ENCODE measurements around the gene GRAP2. TPM values are rescaled to one million over a fixed set of nuclear protein-coding genes. Genes with fewer than 3 reads are reported as not detected.

Gene GRAP2
- total and polyA plus RNA-seq, 10 of the 15 experiments (the other 5 are each of a cell fraction or from before 2014, with no cell fraction given): 3.3 to 79.1 (median 59.6) TPM

- 97% methylated on average over 13 of the region's 14 CpGs for WGBS (ENCODE audit: insufficient coverage, insufficient replicate concordance, low lambda C conversion rate, missing lambda C conversion rate)
- Histone ChIP-seq H3K4me3 (peak within 1 kb of the TSS; percentile 33; the same call in 1 of the 2 replicates), H3K9me3 (replicated peaks; ENCODE audit: control insufficient read depth, insufficient read depth, low read length) (peaks cover 6% of the 10 kb centered on the region; the same call in 2 of the 3 replicates), H3K27ac (ENCODE audit: control insufficient read depth, insufficient read depth) (no peak within 1 kb of the TSS; the same call in 1 of the 2 replicates), H3K27me3 (replicated peaks in 1 of 2; ENCODE audit: control insufficient read depth in 2 of 2, insufficient read depth in 2 of 2, low read length in 1 of 2) (no peaks in the 10 kb centered on the region), H3K79me2 (ENCODE audit: control insufficient read depth, insufficient read depth, low read length) (0 out of 2 replicates have a peak, but pooled peaks cover 2% of the 10 kb centered on the region), H4K20me1 (ENCODE audit: control insufficient read depth, insufficient read depth) (peaks cover 7% of the 10 kb centered on the region; the same call in 1 of the 2 replicates), H2AFZ (ENCODE audit: control insufficient read depth, low read depth, low read length) (no peak within 1 kb of the TSS), H3K9ac (ENCODE audit: control insufficient read depth, insufficient read depth, low read length) (no peak within 1 kb of the TSS), H3K4me1 (ENCODE audit: control insufficient read depth, insufficient read depth, low read length) (peaks cover 50% of the 10 kb centered on the region), H3K4me2 (ENCODE audit: control insufficient read depth, insufficient read depth) (peak within 1 kb of the TSS; percentile 52), H3K36me3 (ENCODE audit: control insufficient read depth in 2 of 2, insufficient read depth in 2 of 2, low read length in 1 of 2) (peaks cover 35 to 41% of the 10 kb centered on the region in 2 experiments; a peak in 3 of 4 replicates)
- TF ChIP-seq MEF2A (IDR thresholded peaks at IDR 0.05; ENCODE audit: insufficient read depth, low read depth, low read length) (no peak), E2F8 (IDR thresholded peaks at IDR 0.05; ENCODE audit: low read depth, partially characterized antibody) (no peak)
- intact Hi-C loops (cut with micrococcal nuclease; ENCODE audit: unreplicated experiment) (loop anchor here (5.0 kb wide), 1 partner anchor 48 kb away; no protein-coding TSS in a partner anchor), in situ Hi-C loops (cut with MboI) (no loop called here)
- ChIA-PET CTCF (no interaction called here), RAD21 (ENCODE audit: unreplicated experiment) (no interaction called here), SMC1A (ENCODE audit: uncharacterized antibody, unreplicated experiment) (interaction anchor here (0.6 to 1.8 kb wide), 2 partner anchors 27 to 65 kb away, joined by 3 to 4 read pairs; no protein-coding TSS in a partner anchor), POLR2A (no interaction called here)
- no peak for DNase-seq (ENCODE audit: low read depth, low spot score)
- no TSS peak for BruUV-seq (replicated peaks)
- FAIRE-seq: no peak
- ATAC-seq: no peak
These were observed 59.0 kb downstream of the GRAP2 start, which contains the start of gene TMA7B for GRCh38 chr22:39959640-39960447. TMA7B (plus strand) TSS chr22:39960397; CDS start chr22:39964375, 3,978 bp downstream.
